ENCODE results near the gene LRCH4. TPM values are rescaled to one million over a fixed set of nuclear protein-coding genes. Genes with fewer than 3 reads are reported as not detected.

Gene LRCH4
- total RNA-seq, 1 donor from 2014 or later, result 5.1 TPM

DNA sequence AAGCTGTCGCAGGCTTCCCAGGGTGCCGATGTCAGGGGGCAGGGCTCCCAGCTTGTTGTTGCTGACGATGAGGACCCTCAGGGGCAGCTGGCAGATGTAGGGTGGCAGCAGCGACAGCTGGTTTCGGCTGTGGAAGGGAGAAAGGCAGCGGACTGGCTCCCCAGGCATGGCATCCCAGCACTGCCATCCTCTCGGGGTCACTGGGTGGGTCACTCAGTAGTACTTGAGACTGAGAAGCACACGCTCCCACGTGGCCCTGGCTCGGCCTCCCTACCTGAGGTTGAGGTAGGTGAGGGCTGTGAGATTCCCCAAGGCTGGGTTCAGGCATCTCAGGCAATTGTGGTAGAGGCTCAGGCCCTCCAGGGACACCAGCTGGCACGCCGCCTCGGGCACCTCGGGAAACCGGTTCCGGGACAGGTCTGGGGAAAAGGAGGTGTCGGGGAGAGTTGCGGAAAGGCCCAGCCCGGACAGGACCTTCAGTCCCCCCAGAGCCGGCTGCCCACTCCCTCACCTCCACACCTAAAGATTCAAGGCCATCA is 3.8 kb downstream of the LRCH4 start:
- no peak for DNase-seq (ENCODE audit: low read depth in 2 of 2)

- no peak for DNase-seq (ENCODE audit: low read depth in 2 of 2)
Measured at GRCh38 chr7:100580466-100581283, 5.3 kb downstream of the LRCH4 start.

DNA sequence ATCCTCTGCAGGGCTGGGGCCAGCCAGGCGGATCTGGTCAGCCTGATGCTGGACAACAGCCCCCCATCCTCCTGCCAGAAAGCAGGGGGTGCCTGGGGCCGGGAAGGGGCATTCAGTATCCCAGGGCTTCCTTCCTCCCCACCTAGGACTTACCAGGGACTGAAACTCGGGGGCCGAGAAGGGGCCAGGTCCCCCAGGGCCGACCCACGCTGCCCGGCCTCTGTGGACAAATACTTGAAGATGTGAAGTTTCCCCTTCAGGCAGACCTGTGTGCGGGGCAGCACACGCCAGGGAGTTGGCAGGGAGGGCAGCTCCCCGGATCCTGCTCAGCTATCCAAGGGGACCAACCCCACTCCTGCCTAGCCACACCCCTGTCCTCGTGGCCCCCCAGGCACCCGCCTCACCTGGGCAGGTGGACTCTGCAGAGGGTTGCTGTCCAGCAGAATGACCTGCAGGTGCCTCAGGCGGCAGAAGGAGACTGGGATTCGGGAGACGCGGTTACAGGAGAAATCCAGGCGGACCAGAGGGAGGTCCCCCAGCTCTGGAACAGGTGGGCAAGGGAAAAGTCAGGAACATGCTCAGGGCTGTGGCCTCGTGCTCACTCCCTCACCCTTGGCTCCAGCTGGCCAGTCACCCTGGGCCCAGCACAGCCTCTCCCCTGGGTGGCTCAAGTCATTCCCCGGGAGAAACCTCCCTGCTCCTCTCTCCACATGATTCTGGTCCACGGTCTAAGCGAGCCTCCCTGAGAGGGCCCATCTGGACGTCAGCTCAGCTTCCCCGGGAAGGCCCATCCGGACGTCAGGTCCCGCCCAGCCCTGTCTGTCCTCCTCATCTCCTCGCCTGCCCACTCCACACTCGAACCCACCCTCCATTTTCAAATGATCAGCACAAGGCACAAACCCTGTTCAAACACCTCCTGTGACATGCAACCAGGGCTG is 7.4 kb downstream of the LRCH4 start:
- DNase-seq (ENCODE audit: low read depth in 2 of 2), result no peak

GRCh38 chr7:100577507-100577906 is 8.4 kb downstream of the LRCH4 start:
- DNase-seq (ENCODE audit: low read depth in 2 of 2), result no peak

- DNase-seq (ENCODE audit: low read depth in 2 of 2), result no peak
Measured at GRCh38 chr7:100577103-100577502, 8.8 kb downstream of the LRCH4 start.

DNA sequence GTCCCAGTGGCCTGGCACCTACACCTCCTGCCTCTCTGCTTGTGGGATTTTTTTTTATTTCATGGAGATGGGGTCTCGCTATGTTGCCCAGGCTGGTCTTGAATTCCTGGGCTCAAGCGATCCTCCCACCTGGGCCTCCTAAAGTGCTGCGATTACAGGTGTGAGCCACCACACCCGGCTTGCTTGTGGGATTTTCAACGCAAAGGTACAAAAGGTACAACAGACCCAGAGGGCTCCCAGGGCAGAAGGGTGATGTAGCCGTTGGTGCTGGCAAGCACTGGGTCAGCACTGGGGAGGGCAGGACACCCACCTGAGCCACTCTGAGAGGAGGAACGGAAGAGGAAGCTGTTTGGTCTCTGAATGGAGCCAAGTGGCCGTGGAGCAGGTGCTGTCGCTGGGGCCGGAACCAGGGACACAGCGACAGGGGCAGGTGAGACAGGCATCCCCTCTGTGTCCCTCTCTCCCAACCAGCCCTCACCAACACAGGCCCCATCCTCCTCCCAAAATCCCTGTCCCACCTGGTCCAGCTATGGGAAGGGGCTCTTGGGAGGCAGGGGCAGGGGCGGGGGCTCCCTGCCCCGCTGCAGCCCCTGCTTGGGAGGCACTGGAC is 9.4 kb downstream of the LRCH4 start:
- DNase-seq (ENCODE audit: low read depth in 2 of 2), result no peak

DNA sequence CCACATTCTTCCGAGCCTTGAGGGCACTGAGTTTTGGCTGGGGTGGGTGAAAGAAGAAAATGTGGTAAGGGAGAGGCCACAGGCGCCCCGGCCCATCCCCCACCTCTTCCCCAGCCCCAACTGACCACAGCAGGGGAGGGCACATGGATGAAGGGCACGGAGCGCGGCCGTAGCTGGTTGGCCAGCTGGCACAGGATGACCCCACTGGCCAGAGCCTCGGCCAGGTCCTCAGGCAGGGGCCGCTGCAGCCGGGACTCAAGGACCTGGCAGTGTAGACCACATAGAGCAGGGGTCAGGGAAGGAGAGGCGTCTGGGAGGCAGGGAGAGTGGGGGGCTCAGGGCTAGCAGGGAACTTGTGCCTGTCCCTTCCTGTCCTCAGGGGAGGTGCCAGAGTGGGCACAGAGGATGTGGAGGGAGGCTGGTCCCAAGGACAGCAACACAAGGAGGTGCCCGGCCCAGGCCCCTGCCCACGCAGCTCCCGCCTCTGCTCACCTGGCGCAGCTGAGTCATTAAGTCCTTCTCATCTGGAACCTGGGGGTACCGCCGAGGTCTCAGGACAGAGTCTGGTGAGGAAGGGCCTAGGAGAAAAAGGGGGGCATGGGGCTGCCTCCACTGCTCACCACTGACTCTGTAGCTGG is 10.1 kb downstream of the LRCH4 start:
- DNase-seq (ENCODE audit: low read depth in 2 of 2), result no peak

DNA sequence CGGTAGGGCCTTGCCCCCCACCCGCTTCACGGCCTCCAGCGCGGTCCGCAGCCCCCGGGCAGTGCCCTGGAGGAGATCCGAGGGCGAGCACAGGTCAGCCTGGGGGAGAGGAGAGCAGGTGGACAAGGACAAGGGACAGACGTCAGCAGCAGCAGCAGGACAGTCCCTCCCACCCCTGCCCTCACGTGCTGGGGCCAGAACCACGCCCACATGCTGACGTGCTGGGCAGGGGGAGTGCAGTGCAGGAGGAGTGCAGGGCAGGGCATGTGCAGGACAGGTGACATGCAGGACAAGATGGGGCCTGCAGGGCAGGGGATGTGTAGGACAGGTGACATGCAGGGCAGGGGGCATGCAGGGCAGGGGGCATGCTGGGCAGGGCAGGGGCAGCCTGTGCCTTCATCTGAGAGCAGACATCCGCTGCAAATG is 10.7 kb downstream of the LRCH4 start:
- DNase-seq (ENCODE audit: low read depth in 2 of 2), result no peak

- no peak for DNase-seq (ENCODE audit: low read depth in 2 of 2)
Measured at GRCh38 chr7:100574362-100575205, 11.3 kb downstream of the LRCH4 start.

DNA sequence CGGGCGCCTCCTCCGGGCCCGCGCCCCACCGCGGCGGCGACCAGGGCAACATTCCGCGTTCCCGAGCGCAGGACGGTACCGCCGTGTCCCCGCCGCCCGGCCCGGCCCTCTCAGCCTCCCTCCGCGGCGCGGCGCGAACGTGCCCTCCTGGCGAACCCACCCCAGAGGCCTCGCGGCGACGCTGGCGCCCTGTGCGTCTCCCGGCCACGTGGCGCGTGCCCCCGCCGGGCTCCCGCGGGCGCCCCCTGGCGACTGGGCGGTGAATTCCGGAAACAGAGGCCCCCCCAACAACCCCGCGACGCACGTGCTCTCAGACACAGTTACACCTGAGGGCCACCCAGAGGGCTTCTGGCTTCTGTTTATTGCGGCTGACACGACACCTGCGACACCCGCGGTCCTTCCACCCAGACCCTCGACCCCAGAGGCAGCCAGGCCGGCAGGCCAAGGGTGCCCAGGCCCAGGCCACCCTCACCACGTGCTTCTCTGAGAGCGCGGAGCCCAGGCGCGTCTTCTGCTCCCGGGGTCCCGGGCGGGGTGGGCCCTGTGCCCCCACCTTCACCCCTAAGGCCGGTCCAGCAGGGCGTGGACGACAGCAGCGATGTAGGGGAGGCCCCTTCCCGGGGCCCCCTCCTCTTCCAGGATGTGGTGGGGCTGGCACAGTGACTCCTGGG is 12.1 kb downstream of the LRCH4 start, which contains the start of gene SAP25:
TSS of gene SAP25 (minus strand) at position 210 of the 671 bp plus-strand sequence. CDS start at position 52, 158 bp downstream.
- DNase-seq (ENCODE audit: low read depth in 2 of 2), result no peak

GRCh38 chr7:100572949-100573675 is 12.8 kb downstream of the LRCH4 start:
- no peak for DNase-seq (ENCODE audit: low read depth in 2 of 2)

DNA sequence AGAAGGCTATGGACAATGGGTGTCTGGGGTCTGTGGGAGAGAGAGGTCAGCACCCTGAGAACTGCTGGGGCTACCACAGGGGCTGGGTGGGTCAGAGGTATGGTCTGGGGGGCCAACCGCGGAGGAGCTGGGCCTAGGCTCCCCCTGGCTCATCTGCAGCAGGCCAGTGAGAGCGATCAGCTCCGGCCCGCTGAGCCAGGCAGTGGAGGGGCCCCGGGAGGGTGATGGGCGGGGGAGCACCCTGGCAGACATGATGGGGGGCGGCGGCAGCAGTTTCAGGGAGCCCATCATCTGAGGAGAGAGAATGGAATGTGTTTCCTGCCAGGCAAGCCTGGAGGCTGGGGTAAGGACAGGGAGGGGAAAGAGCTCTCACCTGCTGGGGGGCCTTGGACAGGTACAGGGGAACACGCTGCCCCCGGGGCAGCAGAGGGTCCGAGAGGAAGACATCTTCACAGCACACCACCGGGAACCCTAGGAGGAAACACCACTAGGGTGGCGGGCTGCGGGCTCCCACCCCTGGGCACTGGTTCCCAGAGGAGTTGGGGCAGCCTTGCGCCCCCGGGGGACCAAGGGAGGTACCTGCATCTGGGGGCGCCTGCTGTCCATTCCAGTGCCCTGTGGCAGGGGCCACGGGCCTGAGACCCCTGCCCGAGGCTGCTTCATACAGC is 13.5 kb downstream of the LRCH4 start:
- DNase-seq (ENCODE audit: low read depth in 2 of 2), result no peak

GRCh38 chr7:100571829-100572116 is 14.2 kb downstream of the LRCH4 start:
- DNase-seq (ENCODE audit: low read depth in 2 of 2), result no peak

DNA sequence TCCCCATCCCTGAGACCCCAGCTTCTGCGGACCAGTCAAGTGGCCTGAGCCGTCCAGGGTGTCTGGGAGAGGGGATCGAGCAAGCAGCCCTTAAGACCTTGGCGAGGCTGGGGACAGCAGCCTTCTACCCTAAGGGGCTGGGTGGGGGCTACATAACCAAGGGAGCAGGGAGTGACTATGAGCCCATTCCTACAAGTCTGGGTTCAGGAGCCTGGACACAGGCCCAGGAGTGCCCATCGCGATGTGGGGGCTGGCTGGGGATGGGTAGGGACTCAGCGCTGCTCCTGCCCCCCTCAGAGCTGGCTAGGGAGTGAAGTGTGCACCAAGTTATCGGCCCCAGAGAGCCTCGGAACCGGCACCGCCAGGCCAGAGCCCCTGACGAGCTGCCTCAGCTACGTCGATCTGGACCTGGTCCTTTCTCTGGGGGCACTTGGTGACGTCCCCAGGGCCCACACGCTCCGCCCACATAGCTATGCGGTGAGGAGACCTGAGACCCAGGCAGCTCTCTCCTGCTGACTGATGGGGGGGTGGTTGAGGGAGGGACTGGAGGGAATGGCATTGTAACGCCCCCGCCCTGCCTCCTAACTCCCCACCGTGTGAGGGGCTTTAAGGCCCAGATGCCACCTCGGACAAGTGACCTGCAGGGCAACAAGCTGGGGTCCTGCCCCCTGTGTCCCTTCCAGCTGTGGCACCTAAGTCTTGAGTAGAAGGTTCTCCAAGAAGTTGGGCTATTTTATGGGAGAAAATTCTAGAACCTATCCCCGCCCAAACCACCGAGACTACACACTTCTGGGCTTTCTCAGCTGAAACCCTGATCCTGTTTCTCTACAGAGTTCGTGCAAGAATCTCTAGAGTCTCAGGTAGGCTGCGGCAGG is 14.7 kb downstream of the LRCH4 start:
- DNase-seq (ENCODE audit: low read depth in 2 of 2), result no peak

DNA sequence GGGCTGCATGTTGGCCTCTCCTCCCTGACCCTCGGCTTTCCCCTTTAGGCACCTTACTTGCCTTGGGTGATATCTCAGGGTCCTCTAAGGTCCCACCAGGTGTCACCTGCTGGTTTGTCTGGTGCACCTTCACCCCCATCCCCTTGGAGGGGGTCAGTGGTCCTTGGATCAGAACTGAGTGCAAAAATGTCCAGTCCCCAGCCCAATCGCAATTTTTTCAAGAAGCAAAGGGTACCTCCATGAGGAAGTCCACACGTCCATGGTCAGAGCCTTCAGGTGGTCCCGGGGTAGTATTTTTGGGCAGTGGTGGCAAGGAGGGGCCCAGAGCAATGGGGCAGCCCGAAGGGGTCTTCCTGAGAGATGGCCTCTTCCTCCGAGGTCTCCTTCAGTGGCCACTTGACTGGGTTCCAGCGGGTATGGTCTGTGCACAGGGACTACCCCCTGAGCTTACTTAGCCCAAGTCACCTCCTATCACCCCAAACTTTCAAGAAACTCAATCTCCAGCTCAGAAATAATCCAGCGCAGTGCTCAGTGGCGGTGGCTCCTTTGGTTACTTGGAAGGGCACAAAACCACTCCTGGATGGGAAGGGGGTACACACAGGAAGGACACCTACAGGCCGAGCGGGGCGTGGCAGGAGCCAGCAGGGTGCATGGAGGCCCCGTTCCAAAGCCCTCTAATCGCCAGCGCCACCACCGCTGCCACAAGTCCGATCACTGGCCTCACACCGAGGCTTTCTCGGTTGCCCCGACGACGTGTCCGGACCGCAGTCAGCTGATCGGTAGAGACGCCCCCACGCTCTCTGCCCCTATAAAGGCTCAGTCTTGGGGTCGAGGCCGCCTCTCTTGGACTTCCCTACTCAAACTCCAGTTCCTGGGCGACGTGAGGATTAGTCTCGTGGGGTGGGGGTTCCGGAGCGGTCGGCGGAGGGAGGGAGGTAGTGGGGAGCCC is 16.8 kb downstream of the LRCH4 start:
- DNase-seq (ENCODE audit: low read depth in 2 of 2), result peak; percentile 40 to 65

GRCh38 chr7:100568176-100568895 is 17.6 kb downstream of the LRCH4 start:
- no peak for DNase-seq (ENCODE audit: low read depth in 2 of 2)
